Right cardiac atrium (tissue), 5 donors: ENCODE results near the gene CECR2. TPM values are rescaled to one million over a fixed set of nuclear protein-coding genes. Genes with fewer than 3 reads are reported as not detected.
A peak's percentile ranks its signal among the peaks of the same experiment; 100 is the strongest.

Experiments
- ATAC-seq, 2 donors: fragments of 200-7000 bp; cut with Tn5 transposase; one replicate each; pipeline versions ENCODE4 v1.8.0 to v1.9.1; 2020; ENCODE audit warnings: moderate library complexity in 2 of 2, mild to moderate bottlenecking in 1 of 2
- DNase-seq, 3 donors: peaks; one replicate each; pipeline ENCODE4 v3.0.0-alpha.2; 2020
- H3K27ac ChIP-seq: one replicate; pipeline ENCODE4 v1.5.1; 2013; ENCODE audit warnings: mild to moderate bottlenecking, low read length, control low read depth, moderate library complexity
- H3K27me3 ChIP-seq: one replicate; pipeline ENCODE4 v1.6.1; 2013; ENCODE audit not compliant: control insufficient read depth, insufficient read depth
- H3K4me1 ChIP-seq: one replicate; pipeline ENCODE4 v1.6.1; 2013; ENCODE audit warnings: low read length; ENCODE audit not compliant: control insufficient read depth, insufficient read depth
- H3K4me3 ChIP-seq: one replicate; pipeline ENCODE4 v1.5.1; 2013; ENCODE audit warnings: low read length, control low read depth
- H3K9me3 ChIP-seq: one replicate; pipeline ENCODE4 v1.6.1; 2013; ENCODE audit warnings: low read length; ENCODE audit not compliant: control insufficient read depth
- WGBS: extraction: QIAGEN DNeasy Blood & Tissue Kit; methylation state at CpG from one replicate; pipeline ENCODE4 v1.1.7; 2013; 5-methylcytosine and 5-hydroxymethylcytosine counted together
- intact Hi-C, 4 donors: fragments of 100-400 bp; cut with DNase I; formaldehyde crosslinking; loops; one replicate each; pipeline versions ENCODE4 v1.11.0 to v1.14.0; 2022 to 2023
- polyA plus RNA-seq: library from polyadenylated mRNA; stranded (reverse); fragments of 200-250 nt; gene quantifications from one replicate; pipeline ENCODE4 v1.2.3, GENCODE V29; 2013
- total RNA-seq, 4 donors: library from RNA; stranded (reverse); fragmentation: NEBNext Ultra II Directional; extraction: Animal tissue kit (Norgen Biotek cat#: 25700); gene quantifications; one replicate each; pipeline ENCODE4 v1.2.1, GENCODE V29; 2021
- donor health status: healthy with polysubstance abuse.
- donor health status: DM: no; HTN: yes; CAD: no.
- donor health status: DM: no; HTN: no; CAD: no.
- donor health status: DM: no; HTN: yes; CAD: no; lungs with severe emphysema.
- donor health status: DM: yes; HTN: yes; CAD: no.

CECR2 gene
- total and polyA plus RNA-seq, 5 donors: 3.4 to 8.3 (median 4.3) TPM

DNA sequence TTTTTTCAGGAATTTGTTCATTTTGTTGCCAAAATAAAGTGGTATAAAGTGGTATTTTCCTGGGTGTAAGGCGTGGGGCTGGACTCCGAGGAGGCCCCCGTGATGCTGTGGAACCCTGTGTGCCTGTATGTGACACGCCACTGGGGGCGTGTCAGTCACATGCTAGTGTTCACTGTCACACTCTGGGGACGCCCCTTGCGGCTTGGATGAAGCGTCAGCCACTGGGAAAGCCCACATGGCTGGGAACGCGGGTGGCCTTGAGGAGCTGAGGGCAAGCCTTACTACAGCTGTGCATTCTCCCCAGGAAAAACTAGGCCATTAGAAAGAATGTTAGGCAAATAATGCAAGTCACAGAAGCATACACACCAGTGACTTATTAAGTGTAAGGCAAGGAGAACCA, 117.1 kb downstream of the CECR2 start:
- WGBS: 79% methylated on average over 10 of the region's 10 CpGs
- DNase-seq (no peak), ATAC-seq (peak in 1 of 2 donors; percentile 37)
- no peaks in the 10 kb centered on the region for H3K4me1 ChIP-seq
- no peak overlapping the region for H3K4me3 ChIP-seq
- H3K27me3 ChIP-seq: no peaks in the 10 kb centered on the region
- intact Hi-C loops: no loop called here
- H3K27ac ChIP-seq: no peak overlapping the region
- H3K9me3 ChIP-seq: no peaks in the 10 kb centered on the region

- H3K27ac ChIP-seq: no peak overlapping the region
- ATAC-seq (no peak), DNase-seq (peak in 1 of 3 donors; percentile 47)
- H3K4me3 ChIP-seq: no peak overlapping the region
- intact Hi-C loops: no loop called here
- H3K27me3 ChIP-seq: no peaks in the 10 kb centered on the region
- H3K9me3 ChIP-seq: no peaks in the 10 kb centered on the region
- H3K4me1 ChIP-seq: no peaks in the 10 kb centered on the region
- WGBS: 92% methylated on average over 10 of the region's 10 CpGs
Observed at GRCh38 chr22:17486719-17487118, 117.5 kb downstream of the CECR2 start.

GRCh38 chr22:17489101-17489500, 119.8 kb downstream of the CECR2 start:
- H3K4me3 ChIP-seq: no peak overlapping the region
- intact Hi-C loops: no loop called here
- ATAC-seq: no peak
- no peaks in the 10 kb centered on the region for H3K27me3 ChIP-seq
- H3K4me1 ChIP-seq: peaks cover 2% of the 10 kb centered on the region
- 71% methylated on average over 6 of the region's 6 CpGs for whole genome bisulfite sequencing
- no peak overlapping the region for H3K27ac ChIP-seq
- no peak for DNase-seq
- no peaks in the 10 kb centered on the region for H3K9me3 ChIP-seq

- H3K27ac ChIP-seq: no peak overlapping the region
- H3K9me3 ChIP-seq: no peaks in the 10 kb centered on the region
- DNase-seq (no peak), ATAC-seq (no peak)
- H3K27me3 ChIP-seq: no peaks in the 10 kb centered on the region
- no peak overlapping the region for H3K4me3 ChIP-seq
- intact Hi-C loops: loop anchor here in 2 of 4 donors (5.0 to 10.0 kb wide), 2 partner anchors 124 to 416 kb away; partner anchors contain the start of gene CECR2 (in 1 of the 2)
- peaks cover 2% of the 10 kb centered on the region for H3K4me1 ChIP-seq
- 85% methylated on average over 9 of the region's 9 CpGs for WGBS
Observed at GRCh38 chr22:17491090-17491640, 121.9 kb downstream of the CECR2 start.

DNA sequence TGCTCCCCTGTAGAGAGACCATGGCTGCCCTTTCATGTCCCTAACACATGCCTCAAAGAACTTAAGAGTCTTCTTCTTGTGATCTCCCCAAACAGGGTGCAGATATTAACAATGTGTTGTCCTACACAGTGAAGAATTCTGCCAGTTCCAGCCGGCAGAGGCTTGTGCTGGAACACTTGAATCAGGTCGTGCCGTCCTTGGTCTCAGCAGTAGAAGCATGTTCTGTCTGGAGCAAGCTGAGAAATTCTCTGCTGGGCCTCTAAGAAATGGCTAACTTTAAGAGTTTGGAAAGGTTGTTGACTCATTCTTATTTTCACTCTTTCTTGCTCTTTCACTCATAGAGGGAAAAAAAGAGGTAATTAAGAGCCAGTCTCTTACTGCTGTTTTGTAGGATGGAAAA, 123.0 kb downstream of the CECR2 start:
- Histone ChIP-seq H3K9me3 (no peaks in the 10 kb centered on the region), H3K4me1 (peaks cover 2% of the 10 kb centered on the region), H3K4me3 (no peak overlapping the region), H3K27me3 (no peaks in the 10 kb centered on the region), H3K27ac (peak overlapping the region; percentile 78)
- 37% methylated on average over 3 of the region's 3 CpGs for WGBS
- intact Hi-C loops: loop anchor here in 2 of 4 donors (5.0 to 10.0 kb wide), 2 partner anchors 125 to 417 kb away; partner anchors contain the start of gene CECR2 (in 1 of the 2)
- ATAC-seq (peak; percentile 51 to 87), DNase-seq (no peak)

- no peak for DNase-seq
- 98% methylated on average over 3 of the region's 3 CpGs for WGBS
- Histone ChIP-seq H3K27me3 (no peaks in the 10 kb centered on the region), H3K4me1 (peaks cover 2% of the 10 kb centered on the region), H3K9me3 (no peaks in the 10 kb centered on the region), H3K4me3 (no peak overlapping the region), H3K27ac (no peak overlapping the region)
- intact Hi-C loops: loop anchor here in 2 of 4 donors (5.0 to 10.0 kb wide), 2 partner anchors 126 to 419 kb away; partner anchors contain the start of gene CECR2 (in 1 of the 2)
- no peak for ATAC-seq
Observed at GRCh38 chr22:17493419-17493981, 124.2 kb downstream of the CECR2 start.

GRCh38 chr22:17496841-17497240, 127.6 kb downstream of the CECR2 start:
- Histone ChIP-seq H3K27me3 (no peaks in the 10 kb centered on the region), H3K4me1 (peaks cover 2% of the 10 kb centered on the region), H3K9me3 (no peaks in the 10 kb centered on the region), H3K27ac (no peak overlapping the region), H3K4me3 (no peak overlapping the region)
- 84% methylated on average over 5 of the region's 5 CpGs for WGBS
- no peak for DNase-seq
- no peak for ATAC-seq
- intact Hi-C loops: loop anchor here in 1 of 4 donors (10.0 kb wide), 1 partner anchor 422 kb away; no protein-coding TSS in a partner anchor

DNA sequence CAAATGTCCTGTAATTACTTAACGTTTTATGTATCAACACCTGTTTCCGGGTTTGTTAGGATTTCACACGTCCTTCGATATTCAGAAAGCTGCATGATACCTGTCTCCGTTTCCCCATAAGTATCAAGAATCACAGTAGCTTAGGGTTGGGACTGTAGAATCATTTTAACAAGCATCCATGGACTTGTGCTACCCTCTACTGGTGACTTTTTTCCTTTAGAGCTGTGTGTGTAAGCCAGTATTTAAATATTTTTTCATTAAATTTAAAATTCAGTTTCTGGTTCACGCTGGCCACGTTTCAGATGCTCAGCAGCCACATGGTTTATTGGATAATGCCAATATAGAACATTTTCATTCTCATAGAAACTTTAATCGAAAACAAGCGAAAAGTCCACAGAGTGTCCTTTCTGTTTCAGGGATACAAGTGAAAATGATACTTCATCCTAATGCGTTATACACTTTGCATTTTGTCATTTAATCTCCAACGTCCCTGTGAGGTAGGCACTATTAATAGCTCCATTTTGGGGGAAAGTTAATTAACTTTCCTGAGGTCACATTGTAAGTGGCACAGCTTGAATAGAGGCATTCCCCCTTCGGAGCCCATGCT, 132.5 kb downstream of the CECR2 start:
- no peak for DNase-seq
- no peaks in the 10 kb centered on the region for H3K9me3 ChIP-seq
- intact Hi-C loops: loop anchor here in 3 of 4 donors (2.0 to 10.0 kb wide), 6 partner anchors 133 to 429 kb away; partner anchors contain the start of genes CECR2 (in 1 of the 3) and IL17RA (in 1 of the 3)
- H3K4me3 ChIP-seq: no peak overlapping the region
- 45% methylated on average over 12 of the region's 12 CpGs for WGBS
- no peaks in the 10 kb centered on the region for H3K4me1 ChIP-seq
- ATAC-seq: peak; percentile 87 to 88
- H3K27me3 ChIP-seq: no peaks in the 10 kb centered on the region
- no peak overlapping the region for H3K27ac ChIP-seq

DNA sequence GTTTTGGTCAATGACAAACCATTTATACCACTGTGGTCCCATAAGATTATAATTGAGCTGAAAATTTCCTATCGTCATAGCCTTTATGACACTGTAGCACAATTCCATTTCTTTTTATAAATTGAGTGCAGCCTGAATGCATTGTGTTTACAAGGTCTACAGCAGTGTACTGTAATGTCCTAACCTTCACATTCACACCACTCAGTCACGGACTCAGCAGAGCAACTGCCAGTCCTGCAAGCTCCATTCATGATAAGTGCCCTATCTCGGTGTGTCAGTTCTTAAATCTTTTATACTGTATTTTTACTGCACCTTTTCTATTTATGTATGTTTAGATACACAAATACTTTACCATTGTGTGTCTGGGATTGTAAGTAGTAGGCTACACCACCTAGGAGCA, 138.8 kb downstream of the CECR2 start:
- DNase-seq (no peak), ATAC-seq (no peak)
- intact Hi-C loops: loop anchor here in 3 of 4 donors (10.0 kb wide), 3 partner anchors 303 to 423 kb away; partner anchors contain the start of gene IL17RA (in 1 of the 3)
- Histone ChIP-seq H3K9me3 (no peaks in the 10 kb centered on the region), H3K4me3 (no peak overlapping the region), H3K27me3 (no peaks in the 10 kb centered on the region), H3K27ac (no peak overlapping the region), H3K4me1 (no peaks in the 10 kb centered on the region)
- WGBS: 89% methylated on average over 3 of the region's 3 CpGs

- DNase-seq: no peak
- Histone ChIP-seq H3K4me1 (no peaks in the 10 kb centered on the region), H3K27ac (no peak overlapping the region), H3K4me3 (no peak overlapping the region), H3K9me3 (no peaks in the 10 kb centered on the region), H3K27me3 (no peaks in the 10 kb centered on the region)
- intact Hi-C loops: no loop called here
- WGBS: 93% methylated on average over 4 of the region's 4 CpGs
- ATAC-seq: no peak
Observed at GRCh38 chr22:17512960-17513359, 143.7 kb downstream of the CECR2 start.

- WGBS: 31% methylated on average over 2 of the region's 2 CpGs
- intact Hi-C loops: no loop called here
- H3K27ac ChIP-seq: peak overlapping the region; percentile 85
- no peaks in the 10 kb centered on the region for H3K9me3 ChIP-seq
- H3K27me3 ChIP-seq: no peaks in the 10 kb centered on the region
- DNase-seq (no peak), ATAC-seq (peak; percentile 25 to 38)
- no peak overlapping the region for H3K4me3 ChIP-seq
- no peaks in the 10 kb centered on the region for H3K4me1 ChIP-seq
Observed at GRCh38 chr22:17513612-17514011, 144.4 kb downstream of the CECR2 start.
